Measurements from ENCODE around the gene INPP4A. TPM values are rescaled to one million over a fixed set of nuclear protein-coding genes. Genes with fewer than 3 reads are reported as not detected.

The INPP4A gene
- total RNA-seq, 1 donor from 2014 or later: 18.0 TPM

DNA sequence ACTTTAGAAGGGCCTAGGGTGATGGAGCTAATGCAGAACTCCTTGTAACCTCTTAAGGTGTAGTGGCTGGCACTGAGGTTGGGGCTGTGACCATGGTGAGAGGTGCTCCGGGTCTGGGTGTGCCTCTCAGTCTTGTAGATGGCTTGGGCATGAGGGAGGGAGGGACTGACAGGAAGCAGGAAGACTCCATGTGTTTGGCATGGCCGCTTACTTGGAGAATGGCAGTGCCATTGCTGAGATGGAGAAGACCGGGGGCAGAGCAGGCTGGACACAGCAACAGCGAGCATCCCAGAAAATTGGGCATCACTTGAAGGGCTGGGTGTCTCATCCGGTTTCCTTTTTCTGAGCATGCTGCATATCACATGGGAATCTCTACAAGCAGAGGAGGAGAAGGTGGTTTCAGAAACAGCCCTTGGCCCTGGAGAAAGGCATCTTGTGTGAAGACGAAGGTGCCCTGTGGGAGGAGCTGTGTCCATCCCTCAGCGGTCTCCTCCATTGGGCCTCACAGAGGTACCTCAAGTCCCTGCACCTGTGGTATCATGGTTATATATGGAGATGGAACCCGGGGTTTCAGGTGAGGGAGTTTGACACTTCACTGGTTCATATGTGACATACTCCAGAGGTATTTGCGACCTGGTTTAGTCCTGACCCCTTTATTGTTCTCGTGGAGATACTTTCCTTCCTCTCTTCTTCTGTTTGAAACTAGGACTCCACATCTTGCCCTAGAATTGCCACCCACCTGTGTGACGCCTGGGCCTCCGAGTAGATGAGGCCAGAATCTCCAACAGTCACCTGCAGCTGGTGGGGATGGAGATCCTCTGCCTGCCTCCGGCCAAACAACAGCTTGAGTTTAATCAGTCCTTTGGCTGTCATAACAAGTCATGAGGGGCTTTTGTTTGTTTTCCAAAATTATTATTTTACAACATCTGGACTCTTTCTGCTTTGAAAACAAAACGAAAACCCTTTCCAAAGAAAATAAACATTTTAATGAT lies 45.6 kb downstream of the INPP4A start:
- no peak overlapping the region for H3K4me3 ChIP-seq (ENCODE audit: low read depth, low read length)
- no peaks in the 10 kb centered on the region for H3K27me3 ChIP-seq (ENCODE audit: control insufficient read depth, insufficient read depth, low read length)
- no peaks in the 10 kb centered on the region for H3K36me3 ChIP-seq (ENCODE audit: control insufficient read depth, insufficient read depth, low read length)
- no peak for DNase-seq (ENCODE audit: low read depth)
- TF ChIP-seq, protein P1, sequence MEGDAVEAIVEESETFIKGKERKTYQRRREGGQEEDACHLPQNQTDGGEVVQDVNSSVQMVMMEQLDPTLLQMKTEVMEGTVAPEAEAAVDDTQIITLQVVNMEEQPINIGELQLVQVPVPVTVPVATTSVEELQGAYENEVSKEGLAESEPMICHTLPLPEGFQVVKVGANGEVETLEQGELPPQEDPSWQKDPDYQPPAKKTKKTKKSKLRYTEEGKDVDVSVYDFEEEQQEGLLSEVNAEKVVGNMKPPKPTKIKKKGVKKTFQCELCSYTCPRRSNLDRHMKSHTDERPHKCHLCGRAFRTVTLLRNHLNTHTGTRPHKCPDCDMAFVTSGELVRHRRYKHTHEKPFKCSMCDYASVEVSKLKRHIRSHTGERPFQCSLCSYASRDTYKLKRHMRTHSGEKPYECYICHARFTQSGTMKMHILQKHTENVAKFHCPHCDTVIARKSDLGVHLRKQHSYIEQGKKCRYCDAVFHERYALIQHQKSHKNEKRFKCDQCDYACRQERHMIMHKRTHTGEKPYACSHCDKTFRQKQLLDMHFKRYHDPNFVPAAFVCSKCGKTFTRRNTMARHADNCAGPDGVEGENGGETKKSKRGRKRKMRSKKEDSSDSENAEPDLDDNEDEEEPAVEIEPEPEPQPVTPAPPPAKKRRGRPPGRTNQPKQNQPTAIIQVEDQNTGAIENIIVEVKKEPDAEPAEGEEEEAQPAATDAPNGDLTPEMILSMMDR (IDR thresholded peaks at IDR 0.05; ENCODE audit: insufficient read depth, low read length, poor library complexity, severe bottlenecking): no peak

DNA sequence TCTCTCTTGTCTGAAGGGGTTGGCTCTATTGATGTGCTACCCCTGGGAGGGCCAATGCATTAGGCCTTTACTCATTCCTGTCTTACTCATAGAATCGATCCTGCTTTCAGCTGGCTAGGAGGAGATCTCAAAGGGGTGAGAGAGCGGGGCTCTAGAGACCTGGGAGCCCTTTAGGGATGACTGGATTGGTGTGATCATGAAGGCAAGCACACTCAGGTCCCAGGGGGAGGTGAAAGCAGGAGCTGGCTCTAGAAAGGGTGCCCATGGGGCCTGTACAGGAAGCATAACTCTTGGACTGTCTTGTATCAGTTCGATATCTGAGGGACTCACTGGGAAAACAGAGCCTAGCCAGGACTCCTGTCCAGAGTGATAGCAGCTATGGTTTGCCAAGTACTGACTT lies 47.8 kb downstream of the INPP4A start:
- no peaks in the 10 kb centered on the region for H3K27me3 ChIP-seq (ENCODE audit: control insufficient read depth, insufficient read depth, low read length)
- H3K4me3 ChIP-seq (ENCODE audit: low read depth, low read length): no peak overlapping the region
- no peaks in the 10 kb centered on the region for H3K36me3 ChIP-seq (ENCODE audit: control insufficient read depth, insufficient read depth, low read length)
- TF ChIP-seq, protein P1 (IDR thresholded peaks at IDR 0.05; ENCODE audit: insufficient read depth, low read length, poor library complexity, severe bottlenecking): no peak
- DNase-seq (ENCODE audit: low read depth): no peak

DNA sequence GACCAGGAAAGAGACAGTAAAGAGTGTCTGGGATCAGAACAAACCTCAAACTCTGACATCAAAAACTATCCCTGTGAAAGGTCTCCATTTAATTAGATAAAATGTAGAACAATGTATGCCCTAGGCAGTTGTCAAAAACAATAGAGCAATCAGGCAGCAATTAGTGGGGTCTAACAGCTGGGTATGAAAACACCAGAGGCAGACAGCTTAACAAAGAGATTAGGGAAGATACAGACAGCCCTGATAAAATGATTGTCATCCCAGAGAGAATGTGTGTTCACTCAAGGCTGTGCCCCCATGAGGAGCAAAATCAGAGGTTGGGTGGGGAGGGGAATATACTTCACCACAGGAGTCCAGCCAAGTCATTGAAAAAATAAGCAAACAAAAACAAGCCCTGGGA lies 50.0 kb downstream of the INPP4A start:
- TF ChIP-seq, protein P1 (IDR thresholded peaks at IDR 0.05; ENCODE audit: insufficient read depth, low read length, poor library complexity, severe bottlenecking): no peak
- H3K27me3 ChIP-seq (ENCODE audit: control insufficient read depth, insufficient read depth, low read length): no peaks in the 10 kb centered on the region
- H3K36me3 ChIP-seq (ENCODE audit: control insufficient read depth, insufficient read depth, low read length): no peaks in the 10 kb centered on the region
- no peak overlapping the region for H3K4me3 ChIP-seq (ENCODE audit: low read depth, low read length)
- no peak for DNase-seq (ENCODE audit: low read depth)

DNA sequence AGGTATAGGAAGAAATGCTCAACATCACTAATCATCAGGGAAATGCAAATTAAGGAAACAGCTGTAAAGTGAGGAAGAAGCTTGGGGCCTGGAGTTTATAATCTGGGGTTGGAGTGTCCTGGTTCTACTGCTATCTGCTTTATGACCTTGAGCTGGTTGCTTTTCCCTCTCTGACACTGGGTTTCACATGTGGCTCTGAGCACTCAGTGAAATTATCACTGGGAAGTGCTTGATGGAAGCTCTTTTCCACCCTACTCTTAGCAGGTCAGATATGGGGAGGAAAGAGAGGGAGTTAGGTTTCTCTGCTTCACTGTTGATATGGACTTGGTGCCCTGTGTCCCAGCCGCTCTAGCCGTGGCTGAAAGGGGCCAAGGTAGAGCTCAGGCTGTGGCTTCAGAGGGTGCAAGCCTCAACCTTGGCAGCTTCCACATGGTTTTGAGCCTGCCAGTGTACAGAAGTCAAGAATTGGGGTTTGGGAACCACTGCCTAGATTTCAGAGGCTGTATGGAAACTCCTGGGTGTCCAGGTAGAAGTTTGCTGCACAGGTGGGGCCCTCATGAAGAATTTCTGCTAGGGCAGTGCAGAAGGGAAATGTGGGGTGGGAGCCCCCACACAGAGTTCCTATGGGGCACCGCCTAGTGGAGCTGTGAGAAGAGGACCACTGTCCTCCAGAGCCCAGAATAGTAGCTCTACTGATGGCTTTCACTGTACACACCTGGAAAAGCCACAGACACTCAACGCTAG lies 52.3 kb downstream of the INPP4A start:
- no peak overlapping the region for H3K4me3 ChIP-seq (ENCODE audit: low read depth, low read length)
- no peaks in the 10 kb centered on the region for H3K27me3 ChIP-seq (ENCODE audit: control insufficient read depth, insufficient read depth, low read length)
- no peaks in the 10 kb centered on the region for H3K36me3 ChIP-seq (ENCODE audit: control insufficient read depth, insufficient read depth, low read length)
- TF ChIP-seq, protein P1 (IDR thresholded peaks at IDR 0.05; ENCODE audit: insufficient read depth, low read length, poor library complexity, severe bottlenecking): no peak
- no peak for DNase-seq (ENCODE audit: low read depth)

DNA sequence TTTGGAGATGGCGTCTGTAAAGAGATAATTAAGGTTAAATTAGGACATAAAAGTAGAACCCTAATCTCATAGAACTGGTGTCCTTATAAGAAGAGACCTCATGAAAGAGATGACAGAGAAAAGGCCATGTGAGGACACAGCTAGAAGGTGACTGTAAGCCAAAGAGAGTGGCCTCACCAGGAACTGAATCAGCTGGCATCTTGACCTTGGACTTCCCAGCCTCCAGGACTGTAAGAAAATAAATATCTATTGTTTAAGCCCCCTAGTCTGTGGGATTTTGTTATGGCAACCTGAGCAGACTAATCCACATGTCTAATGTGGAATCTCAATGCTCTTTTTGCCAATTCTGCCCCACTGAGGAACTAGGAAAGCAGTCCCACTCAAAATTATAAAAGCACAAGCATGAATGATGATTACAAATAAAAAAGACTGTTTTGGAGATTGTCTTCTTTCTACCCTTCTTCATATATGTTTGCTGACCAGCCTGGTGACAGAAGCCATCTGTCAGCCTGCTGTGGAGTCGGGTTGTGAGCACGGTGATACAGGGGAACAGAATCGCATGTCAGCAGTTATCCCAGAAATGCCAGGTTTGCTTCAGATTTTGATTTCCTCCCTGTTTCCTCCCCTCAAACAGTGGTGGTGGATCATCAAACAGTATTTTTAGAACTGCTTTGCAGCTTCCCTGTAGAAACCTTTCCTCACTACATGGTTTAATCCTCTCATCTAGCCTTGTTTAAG lies 54.2 kb downstream of the INPP4A start:
- no peak for DNase-seq (ENCODE audit: low read depth)

More for the DNA sequence above, 54.2 kb downstream of the INPP4A start:
- TF ChIP-seq, protein P1 (IDR thresholded peaks at IDR 0.05; ENCODE audit: insufficient read depth, low read length, poor library complexity, severe bottlenecking): no peak
- no peak overlapping the region for H3K4me3 ChIP-seq (ENCODE audit: low read depth, low read length)
- H3K27me3 ChIP-seq (ENCODE audit: control insufficient read depth, insufficient read depth, low read length): no peaks in the 10 kb centered on the region
- no peaks in the 10 kb centered on the region for H3K36me3 ChIP-seq (ENCODE audit: control insufficient read depth, insufficient read depth, low read length)
